ENCODE results near the gene KIF13A. TPM values are rescaled to one million over a fixed set of nuclear protein-coding genes. Genes with fewer than 3 reads are reported as not detected.

Gene KIF13A
- total RNA-seq, 1 experiment from 2014 or later, result 52.2 TPM

DNA sequence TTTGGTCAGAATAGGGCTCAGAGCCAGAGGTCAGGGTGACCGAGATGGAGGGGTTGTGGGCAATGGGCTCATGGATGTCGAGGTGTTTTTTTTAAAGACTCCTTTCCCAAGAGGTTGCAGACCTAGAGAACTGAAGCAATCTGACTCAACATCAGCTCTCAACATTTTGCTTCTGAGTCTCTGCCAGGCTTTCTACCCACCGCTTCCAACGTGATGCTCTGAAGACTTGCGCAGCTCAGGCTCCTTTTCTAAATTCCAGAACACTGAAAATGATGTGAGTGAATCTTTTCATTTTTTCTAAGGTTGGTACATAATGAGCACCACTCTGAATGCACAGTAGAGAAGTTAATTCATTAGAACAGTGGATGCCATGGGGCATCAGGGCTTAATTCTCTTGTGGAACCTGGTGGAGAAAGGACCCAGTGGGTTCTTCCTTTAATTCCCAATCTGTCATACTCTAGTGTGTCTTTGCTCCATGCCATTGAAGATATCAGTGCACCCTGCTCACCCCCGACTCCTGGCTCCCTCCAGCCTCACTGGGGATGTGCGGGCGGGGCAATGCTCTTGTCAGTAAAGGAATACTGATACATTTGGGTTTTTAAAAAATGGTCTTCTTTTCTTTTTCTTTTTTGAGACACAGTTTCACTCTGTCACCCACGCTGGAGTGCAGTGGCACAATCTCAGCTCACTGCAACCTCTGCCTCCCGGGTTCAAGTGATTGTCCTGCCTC is 17.0 kb upstream of the KIF13A start:
- no peak for DNase-seq
- Histone ChIP-seq H3F3A (ENCODE audit: insufficient read depth, low read depth) (no peaks in the 10 kb centered on the region), H2AFZ (no peak overlapping the region), H3K4me2 (no peak overlapping the region), H3K4me1 (replicated peaks; ENCODE audit: insufficient read depth) (no peaks in the 10 kb centered on the region), H3K27me3 (ENCODE audit: insufficient read depth, low read depth) (no peaks in the 10 kb centered on the region), H3K9me3 (ENCODE audit: insufficient read depth, low read depth) (no peaks in the 10 kb centered on the region), H3K4me3 (no peak overlapping the region), H3K79me2 (ENCODE audit: low read depth) (no peaks in the 10 kb centered on the region), H3K36me3 (ENCODE audit: low read depth) (no peaks in the 10 kb centered on the region), H3K9me2 (ENCODE audit: insufficient read depth) (no peaks in the 10 kb centered on the region), H4K20me1 (ENCODE audit: insufficient read depth) (no peaks in the 10 kb centered on the region), H3K27ac (no peak overlapping the region)
- TF ChIP-seq, protein P1, sequence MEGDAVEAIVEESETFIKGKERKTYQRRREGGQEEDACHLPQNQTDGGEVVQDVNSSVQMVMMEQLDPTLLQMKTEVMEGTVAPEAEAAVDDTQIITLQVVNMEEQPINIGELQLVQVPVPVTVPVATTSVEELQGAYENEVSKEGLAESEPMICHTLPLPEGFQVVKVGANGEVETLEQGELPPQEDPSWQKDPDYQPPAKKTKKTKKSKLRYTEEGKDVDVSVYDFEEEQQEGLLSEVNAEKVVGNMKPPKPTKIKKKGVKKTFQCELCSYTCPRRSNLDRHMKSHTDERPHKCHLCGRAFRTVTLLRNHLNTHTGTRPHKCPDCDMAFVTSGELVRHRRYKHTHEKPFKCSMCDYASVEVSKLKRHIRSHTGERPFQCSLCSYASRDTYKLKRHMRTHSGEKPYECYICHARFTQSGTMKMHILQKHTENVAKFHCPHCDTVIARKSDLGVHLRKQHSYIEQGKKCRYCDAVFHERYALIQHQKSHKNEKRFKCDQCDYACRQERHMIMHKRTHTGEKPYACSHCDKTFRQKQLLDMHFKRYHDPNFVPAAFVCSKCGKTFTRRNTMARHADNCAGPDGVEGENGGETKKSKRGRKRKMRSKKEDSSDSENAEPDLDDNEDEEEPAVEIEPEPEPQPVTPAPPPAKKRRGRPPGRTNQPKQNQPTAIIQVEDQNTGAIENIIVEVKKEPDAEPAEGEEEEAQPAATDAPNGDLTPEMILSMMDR (conservative IDR thresholded peaks at IDR 0.05), result no peak
- TF ChIP-seq EZH2 (IDR thresholded peaks at IDR 0.05; ENCODE audit: low read depth), result no peak
- ChIA-PET CTCF (no interaction called here), POLR2A (ENCODE audit: unreplicated experiment) (no interaction called here)
- no TSS peak for BruUV-seq (replicated peaks)
- intact Hi-C loops (cut with micrococcal nuclease; ENCODE audit: unreplicated experiment), result no loop called here

DNA sequence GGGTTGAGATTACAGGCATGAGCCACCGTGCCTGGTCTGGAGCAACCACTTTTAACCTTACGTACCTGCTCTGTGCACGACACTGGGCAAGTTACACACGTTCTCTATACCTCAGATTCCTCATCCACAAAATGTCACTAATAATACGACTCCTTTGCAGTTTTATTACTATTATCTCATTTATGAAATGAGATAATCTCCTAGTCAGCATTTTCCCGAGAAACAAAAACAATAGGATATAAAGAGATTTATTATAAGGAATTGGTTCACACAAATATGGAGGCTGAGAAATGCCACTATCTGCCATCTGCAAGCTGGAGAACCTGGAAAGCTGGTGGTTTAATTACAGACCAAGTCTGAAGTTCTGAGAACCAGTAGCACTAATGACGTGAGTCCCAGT is 12.0 kb upstream of the KIF13A start:
- no TSS peak for BruUV-seq (replicated peaks)
- H4K20me1 ChIP-seq (ENCODE audit: insufficient read depth), result no peaks in the 10 kb centered on the region

DNA sequence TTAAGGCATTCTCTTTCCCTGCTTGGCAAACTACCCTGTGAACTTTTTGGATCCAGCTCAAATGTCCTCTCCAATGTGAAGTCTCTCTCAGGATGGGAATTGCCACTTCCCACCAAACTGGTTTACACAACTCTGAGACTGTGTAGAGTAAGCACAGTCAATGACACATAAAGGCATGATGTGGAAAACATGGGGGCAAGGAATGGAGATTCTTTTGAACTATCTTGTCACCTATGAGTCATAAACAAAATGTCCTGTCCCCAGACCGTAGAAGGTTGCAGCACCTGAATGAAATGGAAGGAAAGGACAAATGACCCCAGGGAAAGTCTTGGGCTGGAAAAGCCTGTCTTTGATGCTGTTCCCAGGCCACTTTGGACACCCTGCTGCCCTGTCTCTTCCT is 11.0 kb upstream of the KIF13A start:
- no peaks in the 10 kb centered on the region for H3K9me2 ChIP-seq (ENCODE audit: insufficient read depth)
- peaks cover 3% of the 10 kb centered on the region; the same call in 1 of the 2 replicates for H3K9me3 ChIP-seq (ENCODE audit: insufficient read depth, low read depth)
- peaks cover 24% of the 10 kb centered on the region for H3K4me1 ChIP-seq (replicated peaks; ENCODE audit: insufficient read depth)
- ChIA-PET CTCF (no interaction called here), POLR2A (ENCODE audit: unreplicated experiment) (no interaction called here)
- no peak overlapping the region for H3K27ac ChIP-seq
- intact Hi-C loops (cut with micrococcal nuclease; ENCODE audit: unreplicated experiment), result no loop called here
- peaks cover 25% of the 10 kb centered on the region for H3F3A ChIP-seq (ENCODE audit: insufficient read depth, low read depth)
- no peak for TF ChIP-seq EZH2 (IDR thresholded peaks at IDR 0.05; ENCODE audit: low read depth)
- TF ChIP-seq, protein P1 (conservative IDR thresholded peaks at IDR 0.05), result no peak
- no peak overlapping the region for H3K4me3 ChIP-seq
- DNase-seq, result peak; percentile 12 to 59
- H3K4me2 ChIP-seq, result peak overlapping the region; percentile 35; the same call in 1 of the 2 replicates
- H2AFZ ChIP-seq, result no peak overlapping the region
- H3K27me3 ChIP-seq (ENCODE audit: insufficient read depth, low read depth), result no peaks in the 10 kb centered on the region
- no peaks in the 10 kb centered on the region for H3K36me3 ChIP-seq (ENCODE audit: low read depth)
- BruUV-seq (replicated peaks), result no TSS peak
- H4K20me1 ChIP-seq (ENCODE audit: insufficient read depth), result no peaks in the 10 kb centered on the region
- H3K79me2 ChIP-seq (ENCODE audit: low read depth), result no peaks in the 10 kb centered on the region

More for the DNA sequence above, 12.0 kb upstream of the KIF13A start:
- DNase-seq, result no peak
- POLR2A ChIA-PET (ENCODE audit: unreplicated experiment), result no interaction called here
- no peaks in the 10 kb centered on the region for H3K36me3 ChIP-seq (ENCODE audit: low read depth)
- H3K4me3 ChIP-seq, result no peak overlapping the region
- CTCF ChIA-PET, result no interaction called here
- intact Hi-C loops (cut with micrococcal nuclease; ENCODE audit: unreplicated experiment), result no loop called here
- H3K9me3 ChIP-seq (ENCODE audit: insufficient read depth, low read depth), result peaks cover 2% of the 10 kb centered on the region; the same call in 1 of the 2 replicates
- H3K9me2 ChIP-seq (ENCODE audit: insufficient read depth), result no peaks in the 10 kb centered on the region
- peaks cover 16% of the 10 kb centered on the region for H3K4me1 ChIP-seq (replicated peaks; ENCODE audit: insufficient read depth)
- H3K79me2 ChIP-seq (ENCODE audit: low read depth), result no peaks in the 10 kb centered on the region
- H2AFZ ChIP-seq, result no peak overlapping the region
- peaks cover 17% of the 10 kb centered on the region for H3F3A ChIP-seq (ENCODE audit: insufficient read depth, low read depth)
- H3K27ac ChIP-seq, result no peak overlapping the region
- no peaks in the 10 kb centered on the region for H3K27me3 ChIP-seq (ENCODE audit: insufficient read depth, low read depth)
- no peak overlapping the region for H3K4me2 ChIP-seq
- TF ChIP-seq EZH2 (IDR thresholded peaks at IDR 0.05; ENCODE audit: low read depth), result no peak
- TF ChIP-seq, protein P1 (conservative IDR thresholded peaks at IDR 0.05), result no peak
